GM18508 (cell line): ENCODE data around the gene C1QTNF6.

Experiments used
- ATAC-seq: cut with Tn5 transposase; IDR thresholded peaks from one replicate; pipeline ENCODE4 v1.9.1; 2021; ENCODE audit warnings: moderate number of reproducible peaks; ENCODE audit not compliant: insufficient read depth, unreplicated experiment

Gene C1QTNF6

GRCh38 chr22:37194750-37195149 lies 6.7 kb upstream of the C1QTNF6 start:
- ATAC-seq = no peak

DNA sequence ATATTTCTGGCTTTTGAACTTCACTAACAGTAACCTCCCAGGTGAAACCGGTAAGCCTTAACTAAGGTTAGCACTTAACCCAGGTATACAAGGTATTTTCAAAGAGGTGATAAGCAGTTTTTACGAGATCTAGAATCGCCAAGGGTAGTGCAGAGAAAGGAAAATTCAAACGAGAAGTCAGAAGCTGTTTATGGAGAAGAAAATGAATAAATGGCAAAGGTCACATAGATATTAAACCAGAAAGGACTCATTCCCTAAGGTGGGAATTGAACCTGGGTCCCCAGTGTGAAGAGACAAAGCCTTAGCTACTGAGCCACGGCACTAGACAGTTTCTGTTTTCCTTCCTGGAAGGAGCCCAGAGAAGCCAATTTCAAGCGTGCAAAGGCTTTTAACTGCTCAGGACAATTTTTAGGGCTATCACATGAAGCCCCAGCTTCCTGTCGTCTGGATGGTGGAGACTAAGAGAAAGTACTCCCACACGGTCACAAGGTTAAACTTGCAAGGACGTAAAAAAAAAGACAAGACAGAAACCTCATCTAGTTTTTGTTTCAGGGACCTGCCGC lies 5.7 kb upstream of the C1QTNF6 start:
- ATAC-seq = no peak

DNA sequence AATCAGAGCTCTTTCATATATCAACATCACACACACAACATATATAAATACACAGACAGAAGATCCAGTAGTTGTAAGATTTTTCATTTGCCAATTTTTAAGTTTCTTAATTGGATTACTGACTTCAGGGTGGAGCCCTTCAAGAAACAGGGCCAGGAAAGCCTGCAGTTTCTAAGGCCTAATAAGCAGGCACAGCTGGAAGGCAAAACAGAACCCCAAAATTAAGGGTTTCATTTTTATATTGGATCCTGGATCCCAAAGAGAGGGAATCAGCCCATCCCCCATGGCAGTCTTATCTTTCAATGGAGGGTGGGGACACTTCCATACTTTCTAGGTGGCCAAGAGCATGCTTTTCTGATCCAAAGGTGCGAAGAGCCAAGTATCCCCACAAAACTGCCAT lies 4.7 kb upstream of the C1QTNF6 start:
- no peak for ATAC-seq

- no peak for ATAC-seq
Measured at GRCh38 chr22:37192204-37192603, 4.2 kb upstream of the C1QTNF6 start.

GRCh38 chr22:37190262-37190780 lies 2.3 kb upstream of the C1QTNF6 start:
- no peak for ATAC-seq

GRCh38 chr22:37188901-37189466 lies 937 bp upstream of the C1QTNF6 start:
- ATAC-seq = no peak

GRCh38 chr22:37187552-37187890 lies 526 bp downstream of the C1QTNF6 start:
- ATAC-seq = no peak

DNA sequence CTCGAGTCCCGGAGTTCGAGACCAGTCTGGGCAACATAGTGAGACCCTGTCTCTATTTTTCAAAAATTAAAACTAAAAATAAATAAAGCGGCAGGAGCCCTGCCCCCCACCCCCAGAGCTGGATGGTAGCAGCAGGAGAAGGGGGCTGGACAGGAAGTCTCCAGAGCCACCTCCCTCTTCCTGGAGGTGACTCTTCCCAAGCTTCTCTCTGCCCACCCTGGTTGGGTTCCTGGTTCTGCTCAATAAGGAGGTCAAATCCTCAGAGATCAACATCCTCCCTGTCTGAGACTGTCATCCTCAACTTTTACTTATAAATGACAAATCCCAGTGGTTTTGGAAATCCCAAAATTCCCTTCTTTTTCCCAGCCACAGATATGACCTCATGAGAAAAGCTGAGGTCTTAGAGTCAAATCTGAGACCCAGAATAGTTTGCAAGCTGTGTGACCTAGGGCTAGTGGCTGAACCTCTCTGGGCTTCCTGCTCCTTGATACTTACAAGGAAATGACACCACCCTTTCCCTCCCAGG lies 987 bp downstream of the C1QTNF6 start:
- no peak for ATAC-seq

- no peak for ATAC-seq
Measured at GRCh38 chr22:37186228-37186996, 1.6 kb downstream of the C1QTNF6 start.

DNA sequence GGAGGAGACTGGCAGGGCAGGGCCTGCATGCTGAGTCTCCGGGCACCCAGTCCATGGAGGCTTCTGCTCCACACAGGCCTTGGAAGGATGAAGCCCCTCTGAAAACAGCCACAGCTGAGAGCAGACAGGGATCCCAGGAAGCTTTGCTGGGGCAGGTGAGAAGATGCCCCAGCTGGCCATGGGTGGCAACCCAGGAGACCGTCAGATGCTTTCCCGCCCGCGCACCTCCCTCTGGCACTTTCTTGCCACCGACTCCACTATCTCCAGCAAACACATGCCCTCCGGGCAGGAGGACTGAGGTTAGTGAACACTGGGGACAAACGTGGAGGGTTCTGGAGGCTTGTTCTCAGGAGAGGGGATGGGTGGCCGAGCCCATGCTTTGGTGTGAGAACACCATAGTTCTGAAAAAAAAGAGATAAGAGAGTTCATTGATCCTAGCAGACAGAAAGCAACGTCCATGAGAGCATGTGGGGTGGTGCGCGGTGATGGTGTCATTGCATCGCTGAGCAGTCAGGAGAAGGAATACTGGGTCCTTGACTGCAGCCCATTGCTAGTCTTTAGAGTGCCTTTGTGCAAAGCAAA lies 2.3 kb downstream of the C1QTNF6 start:
- no peak for ATAC-seq

DNA sequence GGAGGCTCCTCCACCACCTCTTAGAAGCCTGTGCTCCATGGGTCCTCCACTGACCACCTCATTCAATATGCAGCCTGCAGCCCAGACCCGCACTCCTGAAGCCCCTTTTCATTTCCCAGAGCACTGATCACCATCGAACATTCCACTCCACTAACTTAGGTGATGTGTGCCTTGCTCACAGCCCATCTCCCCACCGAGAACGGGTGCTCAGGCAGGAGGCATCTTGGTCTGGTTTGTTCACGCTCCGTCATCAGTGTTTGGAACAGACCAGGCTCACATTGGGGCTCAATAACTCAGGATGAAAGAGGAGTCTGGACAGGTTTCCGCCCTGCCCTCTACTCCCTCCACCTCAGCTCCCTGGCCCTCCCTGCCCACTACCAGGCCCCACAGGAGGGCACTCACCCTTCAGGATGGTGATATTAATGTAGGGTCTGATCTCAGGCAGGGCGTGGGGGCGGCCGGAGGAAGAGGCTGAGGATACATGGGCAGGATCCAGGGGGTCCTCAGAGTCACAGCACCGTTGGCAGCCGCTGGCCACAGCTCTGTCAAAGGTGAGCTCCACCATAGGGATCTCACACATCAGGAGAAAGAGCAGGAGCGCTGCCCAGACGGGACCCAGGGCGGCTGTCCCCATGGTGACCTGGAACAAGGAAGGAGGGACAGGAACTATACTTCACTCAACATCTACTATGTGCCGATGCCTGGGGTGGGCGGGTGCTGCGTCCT lies 3.1 kb downstream of the C1QTNF6 start:
- no peak for ATAC-seq

GRCh38 chr22:37184380-37184755 lies 3.7 kb downstream of the C1QTNF6 start:
- ATAC-seq = no peak

GRCh38 chr22:37183432-37184379 lies 4.3 kb downstream of the C1QTNF6 start:
- no peak for ATAC-seq

DNA sequence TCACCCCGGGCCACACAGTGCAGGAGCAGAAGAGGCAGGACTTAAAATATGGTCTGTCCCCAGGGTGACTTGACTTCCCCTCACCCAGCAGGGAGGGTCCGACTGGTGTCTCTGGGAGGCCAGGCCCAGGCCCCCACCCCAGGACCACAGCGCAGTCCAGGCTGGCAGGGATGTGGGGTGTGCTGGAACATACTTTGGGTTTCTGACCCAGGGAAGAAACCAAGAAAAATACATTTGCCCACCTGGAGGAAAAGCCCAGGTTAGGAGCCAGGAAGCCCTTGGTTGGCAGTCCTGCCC lies 5.2 kb downstream of the C1QTNF6 start:
- ATAC-seq = no peak

GRCh38 chr22:37182101-37182948 lies 5.7 kb downstream of the C1QTNF6 start:
- ATAC-seq = no peak

DNA sequence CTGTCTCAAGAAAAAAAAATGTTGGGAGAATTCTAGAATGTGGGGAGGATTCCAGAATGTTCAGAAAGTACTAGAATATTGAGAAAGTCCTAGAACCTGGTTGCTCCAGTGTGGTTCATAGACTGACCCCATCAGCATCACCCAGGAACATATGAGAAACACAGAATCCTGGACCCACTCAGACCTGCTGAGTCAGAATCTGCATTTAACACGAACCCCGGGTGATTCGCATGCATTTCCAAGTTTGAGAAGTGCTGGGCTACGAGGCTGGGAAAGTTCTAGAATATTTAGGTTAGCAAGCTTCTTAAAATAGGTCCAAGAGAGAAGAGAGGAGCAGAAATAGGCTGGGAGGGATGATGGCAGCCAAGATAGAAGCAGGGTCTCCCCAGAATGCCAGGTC lies 6.4 kb downstream of the C1QTNF6 start:
- ATAC-seq = no peak

DNA sequence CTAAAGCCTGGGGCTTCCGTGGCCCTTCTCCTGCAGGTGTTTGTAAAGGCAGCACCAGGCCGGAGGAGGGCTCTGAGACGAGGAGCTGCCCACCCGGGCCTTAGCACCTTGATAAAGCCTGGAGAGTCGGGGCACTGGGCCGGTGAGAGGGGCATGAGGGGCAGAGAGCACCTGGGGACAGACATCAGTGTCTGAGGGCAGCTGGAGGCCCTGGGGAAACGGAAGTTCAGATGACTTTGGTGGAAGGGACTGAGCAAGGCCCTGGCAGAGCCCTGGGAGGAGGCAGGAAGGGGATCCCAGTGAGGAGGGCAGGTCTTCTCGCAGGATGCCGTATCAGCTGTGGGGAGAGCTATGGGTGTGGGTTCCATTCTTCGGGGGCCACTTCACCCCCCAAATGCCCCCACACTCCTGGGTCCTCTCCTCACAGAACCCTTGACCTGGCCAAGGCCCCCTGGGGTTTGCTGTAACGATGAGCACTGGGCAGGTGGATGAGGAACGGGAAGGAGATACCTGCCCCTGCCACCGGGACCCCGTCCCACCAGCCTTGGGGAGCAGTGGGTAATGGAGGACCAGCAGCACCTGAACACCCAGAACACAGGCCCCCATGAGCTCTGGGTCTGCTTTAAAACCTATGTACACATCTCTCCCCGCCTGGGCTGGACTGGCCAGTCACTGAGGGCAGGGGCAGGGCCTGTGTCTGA lies 7.4 kb downstream of the C1QTNF6 start:
- no peak for ATAC-seq
